HepG2 (cell line): Measurements from ENCODE around the gene ALOX12. TPM values are rescaled to one million over a fixed set of nuclear protein-coding genes. Genes with fewer than 3 reads are reported as not detected.

Experiments
- ARID2 ChIP-seq: sonication (generic); formaldehyde crosslinking; IDR thresholded peaks from 2 replicates; pipeline ENCODE4 v1.8.1; 2022; ENCODE audit warnings: mild to moderate bottlenecking, missing genetic modification reagents, borderline replicate concordance
- ELF3 ChIP-seq: IDR thresholded peaks from 2 replicates; pipeline ENCODE4 v1.6.1; 2016; ENCODE audit warnings: missing genetic modification reagents, missing compliant biosample characterization
- HDAC2 ChIP-seq: sonication (generic); formaldehyde crosslinking; IDR thresholded peaks from 2 replicates; pipeline ENCODE4 v1.4.0; 2020; ENCODE audit warnings: missing genetic modification reagents
- LBX2 ChIP-seq: sonication (generic); formaldehyde crosslinking; IDR thresholded peaks from 2 replicates; pipeline ENCODE4 v1.5.0; 2020; ENCODE audit warnings: missing genetic modification reagents, mild to moderate bottlenecking, borderline replicate concordance
- MTA3 ChIP-seq: sonication (generic); formaldehyde crosslinking; IDR thresholded peaks from 2 replicates; pipeline ENCODE4 v1.4.0; 2020; ENCODE audit warnings: missing genetic modification reagents
- NFATC3 ChIP-seq: sonication (generic); formaldehyde crosslinking; IDR thresholded peaks from 2 replicates; pipeline ENCODE4 v1.5.1; 2020; ENCODE audit warnings: mild to moderate bottlenecking, missing genetic modification reagents
- SOX13 ChIP-seq, 3 experiments: fragments of 450-650 bp in 1 of 3; sonication (generic) in 1 of 3; formaldehyde crosslinking in 1 of 3; IDR thresholded peaks in 2 of 3; conservative IDR thresholded peaks in 1 of 3; 2 replicates each; pipeline versions ENCODE4 v1.5.0 to v1.6.1; 2016 to 2020; ENCODE audit warnings: antibody characterized with exemption in 1 of 3, mild to moderate bottlenecking in 1 of 3, missing compliant biosample characterization in 1 of 3, missing genetic modification reagents in 1 of 3, moderate library complexity in 1 of 3
- TBP ChIP-seq: sonication (generic); formaldehyde crosslinking; IDR thresholded peaks from 2 replicates; pipeline ENCODE4 v1.5.0; 2020; ENCODE audit warnings: missing genetic modification reagents
- ZNF34 ChIP-seq: sonication (generic); formaldehyde crosslinking; IDR thresholded peaks from 2 replicates; pipeline ENCODE4 v1.4.0; 2020; ENCODE audit warnings: mild to moderate bottlenecking, missing genetic modification reagents, borderline replicate concordance
- ZNF800 ChIP-seq: sonication (generic); formaldehyde crosslinking; IDR thresholded peaks from 2 replicates; pipeline ENCODE4 v1.4.0; 2020; ENCODE audit warnings: missing genetic modification reagents
- ZSCAN30 ChIP-seq: sonication (generic); formaldehyde crosslinking; IDR thresholded peaks from 2 replicates; pipeline ENCODE4 v1.5.0; 2020; ENCODE audit warnings: mild to moderate bottlenecking, missing genetic modification reagents
- polyA plus RNA-seq, 8 experiments: library from polyadenylated mRNA; depleted of rRNA in 3 of 8; stranded (reverse) in 7 of 8; unstranded in 1 of 8; fragments of >200 nt; fragmentation: Illumina TruSeq in 4 of 8; extraction: Trizol in 4 of 8; gene quantifications; 2 replicates each; pipeline versions ENCODE4 v1.2.1 to v1.2.3, GENCODE V29; 2011 to 2016; ENCODE audit warnings: low read depth in 4 of 8, missing spikeins in 1 of 8, mixed read lengths in 1 of 8; ENCODE audit not compliant: insufficient read depth in 1 of 8
- total RNA-seq, 5 experiments: library from RNA; depleted of rRNA; stranded (reverse); fragments of >200 nt; fragmentation: Illumina TruSeq; extraction: Trizol; gene quantifications; 2 replicates each; pipeline ENCODE4 v1.2.3, GENCODE V29; 2016; ENCODE audit warnings: low read depth in 1 of 5
- TF ChIP-seq, protein P1 (sequence below): sonication (generic); formaldehyde crosslinking; IDR thresholded peaks from 2 replicates; pipeline ENCODE4 v1.8.1; 2022; ENCODE audit warnings: low read depth, mild to moderate bottlenecking, missing genetic modification reagents
- TF ChIP-seq, protein P2 (sequence below): sonication (generic); formaldehyde crosslinking; IDR thresholded peaks from one replicate; pipeline ENCODE4 v1.5.1; 2020; ENCODE audit warnings: mild to moderate bottlenecking, missing genetic modification reagents; ENCODE audit errors: not compliant biosample characterization

ALOX12 gene
- total and polyA plus RNA-seq, 2 of the 13 experiments (the other 11 are each of a cell fraction or from before 2014, with no cell fraction given): not detected

GRCh38 chr17:7014261-7014994 is 18.6 kb downstream of the ALOX12 start (continued):
- TF ChIP-seq SOX13 (IDR thresholded peaks at IDR 0.05) (no peak), SOX13 (CRISPR knock-in tag; conservative IDR thresholded peaks at IDR 0.05 in 1 of 2, IDR thresholded peaks at IDR 0.05 in 1 of 2) (no peak; a peak in 1 of 4 replicates), TBP (CRISPR knock-in tag) (no peak), ZNF34 (CRISPR knock-in tag) (no peak), MTA3 (CRISPR knock-in tag) (no peak), ZNF800 (CRISPR knock-in tag) (no peak), ZSCAN30 (CRISPR knock-in tag) (no peak), NFATC3 (CRISPR knock-in tag) (no peak), ELF3 (CRISPR knock-in tag) (peak; percentile 59; the same call in 1 of the 2 replicates), ARID2 (CRISPR knock-in tag) (no peak), LBX2 (CRISPR knock-in tag) (no peak; the same call in 1 of the 2 replicates), HDAC2 (peak; percentile 78)
- TF ChIP-seq, protein P1, sequence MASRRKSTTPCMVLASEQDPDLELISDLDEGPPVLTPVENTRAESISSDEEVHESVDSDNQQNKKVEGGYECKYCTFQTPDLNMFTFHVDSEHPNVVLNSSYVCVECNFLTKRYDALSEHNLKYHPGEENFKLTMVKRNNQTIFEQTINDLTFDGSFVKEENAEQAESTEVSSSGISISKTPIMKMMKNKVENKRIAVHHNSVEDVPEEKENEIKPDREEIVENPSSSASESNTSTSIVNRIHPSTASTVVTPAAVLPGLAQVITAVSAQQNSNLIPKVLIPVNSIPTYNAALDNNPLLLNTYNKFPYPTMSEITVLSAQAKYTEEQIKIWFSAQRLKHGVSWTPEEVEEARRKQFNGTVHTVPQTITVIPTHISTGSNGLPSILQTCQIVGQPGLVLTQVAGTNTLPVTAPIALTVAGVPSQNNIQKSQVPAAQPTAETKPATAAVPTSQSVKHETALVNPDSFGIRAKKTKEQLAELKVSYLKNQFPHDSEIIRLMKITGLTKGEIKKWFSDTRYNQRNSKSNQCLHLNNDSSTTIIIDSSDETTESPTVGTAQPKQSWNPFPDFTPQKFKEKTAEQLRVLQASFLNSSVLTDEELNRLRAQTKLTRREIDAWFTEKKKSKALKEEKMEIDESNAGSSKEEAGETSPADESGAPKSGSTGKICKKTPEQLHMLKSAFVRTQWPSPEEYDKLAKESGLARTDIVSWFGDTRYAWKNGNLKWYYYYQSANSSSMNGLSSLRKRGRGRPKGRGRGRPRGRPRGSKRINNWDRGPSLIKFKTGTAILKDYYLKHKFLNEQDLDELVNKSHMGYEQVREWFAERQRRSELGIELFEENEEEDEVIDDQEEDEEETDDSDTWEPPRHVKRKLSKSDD: peak; percentile 96
- TF ChIP-seq, protein P2, sequence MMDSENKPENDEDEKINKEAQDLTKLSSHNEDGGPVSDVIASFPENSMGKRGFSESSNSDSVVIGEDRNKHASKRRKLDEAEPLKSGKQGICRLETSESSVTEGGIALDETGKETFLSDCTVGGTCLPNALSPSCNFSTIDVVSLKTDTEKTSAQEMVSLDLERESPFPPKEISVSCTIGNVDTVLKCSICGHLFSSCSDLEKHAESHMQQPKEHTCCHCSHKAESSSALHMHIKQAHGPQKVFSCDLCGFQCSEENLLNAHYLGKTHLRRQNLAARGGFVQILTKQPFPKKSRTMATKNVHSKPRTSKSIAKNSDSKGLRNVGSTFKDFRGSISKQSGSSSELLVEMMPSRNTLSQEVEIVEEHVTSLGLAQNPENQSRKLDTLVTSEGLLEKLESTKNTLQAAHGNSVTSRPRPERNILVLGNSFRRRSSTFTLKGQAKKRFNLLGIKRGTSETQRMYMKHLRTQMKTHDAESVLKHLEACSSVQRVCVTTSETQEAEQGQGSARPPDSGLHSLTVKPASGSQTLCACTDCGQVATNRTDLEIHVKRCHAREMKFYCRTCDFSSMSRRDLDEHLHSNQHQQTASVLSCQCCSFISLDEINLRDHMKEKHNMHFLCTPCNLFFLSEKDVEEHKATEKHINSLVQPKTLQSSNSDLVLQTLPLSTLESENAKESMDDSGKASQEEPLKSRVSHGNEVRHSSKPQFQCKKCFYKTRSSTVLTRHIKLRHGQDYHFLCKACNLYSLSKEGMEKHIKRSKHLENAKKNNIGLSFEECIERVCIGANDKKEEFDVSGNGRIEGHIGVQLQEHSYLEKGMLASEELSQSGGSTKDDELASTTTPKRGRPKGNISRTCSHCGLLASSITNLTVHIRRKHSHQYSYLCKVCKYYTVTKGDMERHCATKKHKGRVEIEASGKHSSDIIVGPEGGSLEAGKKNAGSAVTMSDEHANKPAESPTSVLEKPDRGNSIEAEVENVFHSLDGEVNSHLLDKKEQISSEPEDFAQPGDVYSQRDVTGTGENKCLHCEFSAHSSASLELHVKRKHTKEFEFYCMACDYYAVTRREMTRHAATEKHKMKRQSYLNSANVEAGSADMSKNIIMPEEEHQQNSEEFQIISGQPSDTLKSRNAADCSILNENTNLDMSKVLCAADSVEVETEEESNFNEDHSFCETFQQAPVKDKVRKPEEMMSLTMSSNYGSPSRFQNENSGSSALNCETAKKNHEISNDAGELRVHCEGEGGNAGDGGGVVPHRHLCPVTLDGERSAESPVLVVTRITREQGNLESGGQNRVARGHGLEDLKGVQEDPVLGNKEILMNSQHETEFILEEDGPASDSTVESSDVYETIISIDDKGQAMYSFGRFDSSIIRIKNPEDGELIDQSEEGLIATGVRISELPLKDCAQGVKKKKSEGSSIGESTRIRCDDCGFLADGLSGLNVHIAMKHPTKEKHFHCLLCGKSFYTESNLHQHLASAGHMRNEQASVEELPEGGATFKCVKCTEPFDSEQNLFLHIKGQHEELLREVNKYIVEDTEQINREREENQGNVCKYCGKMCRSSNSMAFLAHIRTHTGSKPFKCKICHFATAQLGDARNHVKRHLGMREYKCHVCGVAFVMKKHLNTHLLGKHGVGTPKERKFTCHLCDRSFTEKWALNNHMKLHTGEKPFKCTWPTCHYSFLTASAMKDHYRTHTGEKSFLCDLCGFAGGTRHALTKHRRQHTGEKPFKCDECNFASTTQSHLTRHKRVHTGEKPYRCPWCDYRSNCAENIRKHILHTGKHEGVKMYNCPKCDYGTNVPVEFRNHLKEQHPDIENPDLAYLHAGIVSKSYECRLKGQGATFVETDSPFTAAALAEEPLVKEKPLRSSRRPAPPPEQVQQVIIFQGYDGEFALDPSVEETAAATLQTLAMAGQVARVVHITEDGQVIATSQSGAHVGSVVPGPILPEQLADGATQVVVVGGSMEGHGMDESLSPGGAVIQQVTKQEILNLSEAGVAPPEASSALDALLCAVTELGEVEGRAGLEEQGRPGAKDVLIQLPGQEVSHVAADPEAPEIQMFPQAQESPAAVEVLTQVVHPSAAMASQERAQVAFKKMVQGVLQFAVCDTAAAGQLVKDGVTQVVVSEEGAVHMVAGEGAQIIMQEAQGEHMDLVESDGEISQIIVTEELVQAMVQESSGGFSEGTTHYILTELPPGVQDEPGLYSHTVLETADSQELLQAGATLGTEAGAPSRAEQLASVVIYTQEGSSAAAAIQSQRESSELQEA (CRISPR knock-in tag): peak; percentile 67
